ENCODE data around the gene RETREG1. TPM values are rescaled to one million over a fixed set of nuclear protein-coding genes. Genes with fewer than 3 reads are reported as not detected.

RETREG1 gene
- total and polyA plus RNA-seq, 2 of the 13 experiments (the other 11 are each of a cell fraction or from before 2014, with no cell fraction given), result 0.07 TPM; not detected in 1

DNA sequence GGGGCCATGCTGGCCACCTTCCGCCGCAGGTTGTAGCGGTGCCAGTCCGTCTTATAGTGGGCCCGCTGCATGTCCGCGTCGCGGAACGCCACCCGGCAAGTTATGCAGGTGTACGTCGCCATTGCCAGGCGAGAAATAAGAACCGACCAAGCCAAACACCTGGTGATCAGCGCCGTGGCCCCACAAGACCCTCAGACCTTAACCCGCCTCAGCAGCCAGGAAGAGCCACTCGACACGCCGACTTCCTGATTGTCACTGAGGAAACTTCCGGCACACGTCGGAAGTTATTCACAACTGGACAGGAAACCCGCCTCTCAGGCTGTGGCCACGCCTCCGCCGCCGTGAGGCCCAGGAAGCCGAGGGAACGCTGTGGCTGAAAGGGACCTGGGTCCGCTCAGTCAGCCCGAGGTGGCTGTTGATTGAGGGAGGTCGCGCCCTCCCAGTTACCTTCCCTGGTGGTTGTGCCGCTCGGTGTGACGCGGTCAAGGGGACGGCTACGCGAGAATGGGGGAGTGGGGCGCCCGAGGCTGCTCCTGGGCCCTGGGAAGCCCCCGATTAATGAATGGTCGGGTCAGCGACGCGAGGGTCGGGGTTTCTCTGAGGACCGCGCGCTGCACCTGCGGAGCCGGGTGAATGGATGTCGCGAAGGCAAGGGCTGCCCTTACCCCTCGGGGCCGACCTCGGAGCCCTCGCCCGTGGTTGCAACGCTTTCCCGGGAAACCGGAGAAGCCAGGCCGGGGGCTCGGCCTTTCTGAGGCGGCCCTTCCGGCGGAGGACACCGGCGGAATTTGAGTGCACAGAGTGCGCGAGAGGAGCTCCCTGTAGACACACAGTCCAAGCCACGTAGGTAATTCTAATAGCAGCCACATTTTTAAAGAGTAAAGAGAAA is 151.0 kb downstream of the RETREG1 start, which contains the start of gene ZNF622 (continued):
- TF ChIP-seq HOXA9 (CRISPR knock-in tag; IDR thresholded peaks at IDR 0.05; ENCODE audit: borderline replicate concordance), result no peak
- no peak for TF ChIP-seq ADNP (CRISPR knock-in tag; IDR thresholded peaks at IDR 0.05)
- TF ChIP-seq, protein P1, sequence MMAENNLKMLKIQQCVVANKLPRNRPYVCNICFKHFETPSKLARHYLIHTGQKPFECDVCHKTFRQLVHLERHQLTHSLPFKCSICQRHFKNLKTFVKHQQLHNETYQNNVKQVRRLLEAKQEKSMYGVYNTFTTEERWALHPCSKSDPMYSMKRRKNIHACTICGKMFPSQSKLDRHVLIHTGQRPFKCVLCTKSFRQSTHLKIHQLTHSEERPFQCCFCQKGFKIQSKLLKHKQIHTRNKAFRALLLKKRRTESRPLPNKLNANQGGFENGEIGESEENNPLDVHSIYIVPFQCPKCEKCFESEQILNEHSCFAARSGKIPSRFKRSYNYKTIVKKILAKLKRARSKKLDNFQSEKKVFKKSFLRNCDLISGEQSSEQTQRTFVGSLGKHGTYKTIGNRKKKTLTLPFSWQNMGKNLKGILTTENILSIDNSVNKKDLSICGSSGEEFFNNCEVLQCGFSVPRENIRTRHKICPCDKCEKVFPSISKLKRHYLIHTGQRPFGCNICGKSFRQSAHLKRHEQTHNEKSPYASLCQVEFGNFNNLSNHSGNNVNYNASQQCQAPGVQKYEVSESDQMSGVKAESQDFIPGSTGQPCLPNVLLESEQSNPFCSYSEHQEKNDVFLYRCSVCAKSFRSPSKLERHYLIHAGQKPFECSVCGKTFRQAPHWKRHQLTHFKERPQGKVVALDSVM (CRISPR knock-in tag; IDR thresholded peaks at IDR 0.05), result no peak
- 0 out of 2 replicates have a peak, but pooled peaks have one; percentile 55 for TF ChIP-seq ZNF329 (CRISPR knock-in tag; IDR thresholded peaks at IDR 0.05; ENCODE audit: low read depth)
- peak; percentile 63 for TF ChIP-seq IRF2 (CRISPR knock-in tag; IDR thresholded peaks at IDR 0.05)
- TF ChIP-seq SP2 (CRISPR knock-in tag; IDR thresholded peaks at IDR 0.05), result peak; percentile 88
- peak; percentile 33; the same call in 1 of the 2 replicates for TF ChIP-seq ZNF224 (CRISPR knock-in tag; IDR thresholded peaks at IDR 0.05)
- TF ChIP-seq, protein P2, sequence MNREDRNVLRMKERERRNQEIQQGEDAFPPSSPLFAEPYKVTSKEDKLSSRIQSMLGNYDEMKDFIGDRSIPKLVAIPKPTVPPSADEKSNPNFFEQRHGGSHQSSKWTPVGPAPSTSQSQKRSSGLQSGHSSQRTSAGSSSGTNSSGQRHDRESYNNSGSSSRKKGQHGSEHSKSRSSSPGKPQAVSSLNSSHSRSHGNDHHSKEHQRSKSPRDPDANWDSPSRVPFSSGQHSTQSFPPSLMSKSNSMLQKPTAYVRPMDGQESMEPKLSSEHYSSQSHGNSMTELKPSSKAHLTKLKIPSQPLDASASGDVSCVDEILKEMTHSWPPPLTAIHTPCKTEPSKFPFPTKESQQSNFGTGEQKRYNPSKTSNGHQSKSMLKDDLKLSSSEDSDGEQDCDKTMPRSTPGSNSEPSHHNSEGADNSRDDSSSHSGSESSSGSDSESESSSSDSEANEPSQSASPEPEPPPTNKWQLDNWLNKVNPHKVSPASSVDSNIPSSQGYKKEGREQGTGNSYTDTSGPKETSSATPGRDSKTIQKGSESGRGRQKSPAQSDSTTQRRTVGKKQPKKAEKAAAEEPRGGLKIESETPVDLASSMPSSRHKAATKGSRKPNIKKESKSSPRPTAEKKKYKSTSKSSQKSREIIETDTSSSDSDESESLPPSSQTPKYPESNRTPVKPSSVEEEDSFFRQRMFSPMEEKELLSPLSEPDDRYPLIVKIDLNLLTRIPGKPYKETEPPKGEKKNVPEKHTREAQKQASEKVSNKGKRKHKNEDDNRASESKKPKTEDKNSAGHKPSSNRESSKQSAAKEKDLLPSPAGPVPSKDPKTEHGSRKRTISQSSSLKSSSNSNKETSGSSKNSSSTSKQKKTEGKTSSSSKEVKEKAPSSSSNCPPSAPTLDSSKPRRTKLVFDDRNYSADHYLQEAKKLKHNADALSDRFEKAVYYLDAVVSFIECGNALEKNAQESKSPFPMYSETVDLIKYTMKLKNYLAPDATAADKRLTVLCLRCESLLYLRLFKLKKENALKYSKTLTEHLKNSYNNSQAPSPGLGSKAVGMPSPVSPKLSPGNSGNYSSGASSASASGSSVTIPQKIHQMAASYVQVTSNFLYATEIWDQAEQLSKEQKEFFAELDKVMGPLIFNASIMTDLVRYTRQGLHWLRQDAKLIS (CRISPR knock-in tag; IDR thresholded peaks at IDR 0.05), result no peak
- TF ChIP-seq, protein P3, sequence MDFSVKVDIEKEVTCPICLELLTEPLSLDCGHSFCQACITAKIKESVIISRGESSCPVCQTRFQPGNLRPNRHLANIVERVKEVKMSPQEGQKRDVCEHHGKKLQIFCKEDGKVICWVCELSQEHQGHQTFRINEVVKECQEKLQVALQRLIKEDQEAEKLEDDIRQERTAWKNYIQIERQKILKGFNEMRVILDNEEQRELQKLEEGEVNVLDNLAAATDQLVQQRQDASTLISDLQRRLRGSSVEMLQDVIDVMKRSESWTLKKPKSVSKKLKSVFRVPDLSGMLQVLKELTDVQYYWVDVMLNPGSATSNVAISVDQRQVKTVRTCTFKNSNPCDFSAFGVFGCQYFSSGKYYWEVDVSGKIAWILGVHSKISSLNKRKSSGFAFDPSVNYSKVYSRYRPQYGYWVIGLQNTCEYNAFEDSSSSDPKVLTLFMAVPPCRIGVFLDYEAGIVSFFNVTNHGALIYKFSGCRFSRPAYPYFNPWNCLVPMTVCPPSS (IDR thresholded peaks at IDR 0.05), result no peak
- no peak for TF ChIP-seq ZNF670 (CRISPR knock-in tag; IDR thresholded peaks at IDR 0.05; ENCODE audit: borderline replicate concordance)
- no peak for TF ChIP-seq ZNF326 (CRISPR knock-in tag; IDR thresholded peaks at IDR 0.05; ENCODE audit: borderline replicate concordance)
- no peak for TF ChIP-seq TEAD2 (CRISPR knock-in tag; IDR thresholded peaks at IDR 0.05)
- no peak for TF ChIP-seq ATM (IDR thresholded peaks at IDR 0.05; ENCODE audit: borderline replicate concordance)
- 0 out of 2 replicates have a peak, but pooled peaks have one; percentile 53 for TF ChIP-seq NKX3-1 (CRISPR knock-in tag; IDR thresholded peaks at IDR 0.05)
- peak; percentile 68 for TF ChIP-seq NFYC (CRISPR knock-in tag; IDR thresholded peaks at IDR 0.05)
- TF ChIP-seq, protein P4, sequence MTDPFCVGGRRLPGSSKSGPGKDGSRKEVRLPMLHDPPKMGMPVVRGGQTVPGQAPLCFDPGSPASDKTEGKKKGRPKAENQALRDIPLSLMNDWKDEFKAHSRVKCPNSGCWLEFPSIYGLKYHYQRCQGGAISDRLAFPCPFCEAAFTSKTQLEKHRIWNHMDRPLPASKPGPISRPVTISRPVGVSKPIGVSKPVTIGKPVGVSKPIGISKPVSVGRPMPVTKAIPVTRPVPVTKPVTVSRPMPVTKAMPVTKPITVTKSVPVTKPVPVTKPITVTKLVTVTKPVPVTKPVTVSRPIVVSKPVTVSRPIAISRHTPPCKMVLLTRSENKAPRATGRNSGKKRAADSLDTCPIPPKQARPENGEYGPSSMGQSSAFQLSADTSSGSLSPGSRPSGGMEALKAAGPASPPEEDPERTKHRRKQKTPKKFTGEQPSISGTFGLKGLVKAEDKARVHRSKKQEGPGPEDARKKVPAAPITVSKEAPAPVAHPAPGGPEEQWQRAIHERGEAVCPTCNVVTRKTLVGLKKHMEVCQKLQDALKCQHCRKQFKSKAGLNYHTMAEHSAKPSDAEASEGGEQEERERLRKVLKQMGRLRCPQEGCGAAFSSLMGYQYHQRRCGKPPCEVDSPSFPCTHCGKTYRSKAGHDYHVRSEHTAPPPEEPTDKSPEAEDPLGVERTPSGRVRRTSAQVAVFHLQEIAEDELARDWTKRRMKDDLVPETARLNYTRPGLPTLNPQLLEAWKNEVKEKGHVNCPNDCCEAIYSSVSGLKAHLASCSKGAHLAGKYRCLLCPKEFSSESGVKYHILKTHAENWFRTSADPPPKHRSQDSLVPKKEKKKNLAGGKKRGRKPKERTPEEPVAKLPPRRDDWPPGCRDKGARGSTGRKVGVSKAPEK (CRISPR knock-in tag; IDR thresholded peaks at IDR 0.05; ENCODE audit: borderline replicate concordance), result no peak
- TF ChIP-seq HOXA5 (CRISPR knock-in tag; IDR thresholded peaks at IDR 0.05), result 0 out of 2 replicates have a peak, but pooled peaks have one; percentile 14
- no peak for TF ChIP-seq ATAD3A (CRISPR knock-in tag; IDR thresholded peaks at IDR 0.05)
- peak; percentile 59; the same call in 1 of the 2 replicates for TF ChIP-seq KDM5B (CRISPR knock-in tag; IDR thresholded peaks at IDR 0.05; ENCODE audit: borderline replicate concordance)

Data from HepG2 (cell line).